ENCODE data around the gene ST6GALNAC5.
"Not testable (repeated sequence)": the region's sequence is repeated elsewhere in the genome, so short reads cannot be mapped to it uniquely, and the experiment has no call there.

The ST6GALNAC5 gene

GRCh38 chr1:76944942-76945341, 77.7 kb downstream of the ST6GALNAC5 start:
- H3K9ac ChIP-seq (ENCODE audit: low read length), result no peak overlapping the region
- H3K27me3 ChIP-seq (ENCODE audit: control insufficient read depth, insufficient read depth, low read length), result no peaks in the 10 kb centered on the region
- no peaks in the 10 kb centered on the region for H3K36me3 ChIP-seq (ENCODE audit: control insufficient read depth, insufficient read depth, low read length)
- H3K4me1 ChIP-seq (ENCODE audit: control insufficient read depth, insufficient read depth, low read length), result no peaks in the 10 kb centered on the region
- H3K9me3 ChIP-seq (ENCODE audit: control insufficient read depth, low read length), result no peaks in the 10 kb centered on the region
- no peak overlapping the region for H3K4me3 ChIP-seq (ENCODE audit: low read length)

- H3K4me3 ChIP-seq (ENCODE audit: low read length), result no peak overlapping the region
- H3K36me3 ChIP-seq (ENCODE audit: control insufficient read depth, insufficient read depth, low read length), result no peaks in the 10 kb centered on the region
- H3K27me3 ChIP-seq (ENCODE audit: control insufficient read depth, insufficient read depth, low read length), result no peaks in the 10 kb centered on the region
- no peak overlapping the region for H3K9ac ChIP-seq (ENCODE audit: low read length)
- H3K9me3 ChIP-seq (ENCODE audit: control insufficient read depth, low read length), result no peaks in the 10 kb centered on the region
- H3K4me1 ChIP-seq (ENCODE audit: control insufficient read depth, insufficient read depth, low read length), result no peaks in the 10 kb centered on the region
Measured at GRCh38 chr1:76948846-76949245, 81.6 kb downstream of the ST6GALNAC5 start.

- H3K4me1 ChIP-seq (ENCODE audit: control insufficient read depth, insufficient read depth, low read length), result no peaks in the 10 kb centered on the region
- H3K9me3 ChIP-seq (ENCODE audit: control insufficient read depth, low read length), result no peaks in the 10 kb centered on the region
- no peak overlapping the region for H3K4me3 ChIP-seq (ENCODE audit: low read length)
- no peaks in the 10 kb centered on the region for H3K27me3 ChIP-seq (ENCODE audit: control insufficient read depth, insufficient read depth, low read length)
- H3K9ac ChIP-seq (ENCODE audit: low read length), result no peak overlapping the region
- H3K36me3 ChIP-seq (ENCODE audit: control insufficient read depth, insufficient read depth, low read length), result no peaks in the 10 kb centered on the region
Measured at GRCh38 chr1:76949503-76949902, 82.2 kb downstream of the ST6GALNAC5 start.

- Histone ChIP-seq H3K4me3 (ENCODE audit: low read length) (no peak overlapping the region), H3K9me3 (ENCODE audit: control insufficient read depth, low read length) (no peaks in the 10 kb centered on the region), H3K9ac (ENCODE audit: low read length) (no peak overlapping the region), H3K36me3 (ENCODE audit: control insufficient read depth, insufficient read depth, low read length) (no peaks in the 10 kb centered on the region), H3K4me1 (ENCODE audit: control insufficient read depth, insufficient read depth, low read length) (no peaks in the 10 kb centered on the region), H3K27me3 (ENCODE audit: control insufficient read depth, insufficient read depth, low read length) (no peaks in the 10 kb centered on the region)
Measured at GRCh38 chr1:76950306-76950705, 83.0 kb downstream of the ST6GALNAC5 start.

GRCh38 chr1:76951153-76951552, 83.9 kb downstream of the ST6GALNAC5 start:
- H3K4me3 ChIP-seq (ENCODE audit: low read length), result no peak overlapping the region

GRCh38 chr1:76955652-76956051, 88.4 kb downstream of the ST6GALNAC5 start:
- Histone ChIP-seq H3K4me3 (ENCODE audit: low read length) (no peak overlapping the region), H3K9me3 (ENCODE audit: control insufficient read depth, low read length) (no peaks in the 10 kb centered on the region), H3K27me3 (ENCODE audit: control insufficient read depth, insufficient read depth, low read length) (no peaks in the 10 kb centered on the region), H3K4me1 (ENCODE audit: control insufficient read depth, insufficient read depth, low read length) (no peaks in the 10 kb centered on the region), H3K9ac (ENCODE audit: low read length) (no peak overlapping the region), H3K36me3 (ENCODE audit: control insufficient read depth, insufficient read depth, low read length) (no peaks in the 10 kb centered on the region)

More at GRCh38 chr1:76951153-76951552, 83.9 kb downstream of the ST6GALNAC5 start:
- no peaks in the 10 kb centered on the region for H3K9me3 ChIP-seq (ENCODE audit: control insufficient read depth, low read length)
- H3K27me3 ChIP-seq (ENCODE audit: control insufficient read depth, insufficient read depth, low read length), result no peaks in the 10 kb centered on the region
- H3K4me1 ChIP-seq (ENCODE audit: control insufficient read depth, insufficient read depth, low read length), result no peaks in the 10 kb centered on the region
- H3K36me3 ChIP-seq (ENCODE audit: control insufficient read depth, insufficient read depth, low read length), result no peaks in the 10 kb centered on the region
- H3K9ac ChIP-seq (ENCODE audit: low read length), result no peak overlapping the region

- Histone ChIP-seq H3K4me1 (ENCODE audit: control insufficient read depth, insufficient read depth, low read length) (no peaks in the 10 kb centered on the region), H3K9ac (ENCODE audit: low read length) (no peak overlapping the region), H3K4me3 (ENCODE audit: low read length) (no peak overlapping the region), H3K27me3 (ENCODE audit: control insufficient read depth, insufficient read depth, low read length) (no peaks in the 10 kb centered on the region), H3K9me3 (ENCODE audit: control insufficient read depth, low read length) (no peaks in the 10 kb centered on the region), H3K36me3 (ENCODE audit: control insufficient read depth, insufficient read depth, low read length) (no peaks in the 10 kb centered on the region)
Measured at GRCh38 chr1:76957961-76958360, 90.7 kb downstream of the ST6GALNAC5 start.

GRCh38 chr1:76958828-76959227, 91.5 kb downstream of the ST6GALNAC5 start:
- no peak overlapping the region for H3K9ac ChIP-seq (ENCODE audit: low read length)
- H3K9me3 ChIP-seq (ENCODE audit: control insufficient read depth, low read length), result no peaks in the 10 kb centered on the region
- no peaks in the 10 kb centered on the region for H3K4me1 ChIP-seq (ENCODE audit: control insufficient read depth, insufficient read depth, low read length)
- H3K4me3 ChIP-seq (ENCODE audit: low read length), result no peak overlapping the region
- no peaks in the 10 kb centered on the region for H3K27me3 ChIP-seq (ENCODE audit: control insufficient read depth, insufficient read depth, low read length)
- no peaks in the 10 kb centered on the region for H3K36me3 ChIP-seq (ENCODE audit: control insufficient read depth, insufficient read depth, low read length)

GRCh38 chr1:76959556-76959955, 92.3 kb downstream of the ST6GALNAC5 start:
- H3K4me3 ChIP-seq (ENCODE audit: low read length), result no peak overlapping the region
- H3K27me3 ChIP-seq (ENCODE audit: control insufficient read depth, insufficient read depth, low read length), result no peaks in the 10 kb centered on the region
- no peaks in the 10 kb centered on the region for H3K9me3 ChIP-seq (ENCODE audit: control insufficient read depth, low read length)
- H3K4me1 ChIP-seq (ENCODE audit: control insufficient read depth, insufficient read depth, low read length), result no peaks in the 10 kb centered on the region
- H3K9ac ChIP-seq (ENCODE audit: low read length), result no peak overlapping the region
- H3K36me3 ChIP-seq (ENCODE audit: control insufficient read depth, insufficient read depth, low read length), result no peaks in the 10 kb centered on the region

- Histone ChIP-seq H3K9ac (ENCODE audit: low read length) (no peak overlapping the region), H3K27me3 (ENCODE audit: control insufficient read depth, insufficient read depth, low read length) (no peaks in the 10 kb centered on the region), H3K4me1 (ENCODE audit: control insufficient read depth, insufficient read depth, low read length) (no peaks in the 10 kb centered on the region), H3K36me3 (ENCODE audit: control insufficient read depth, insufficient read depth, low read length) (no peaks in the 10 kb centered on the region), H3K4me3 (ENCODE audit: low read length) (no peak overlapping the region), H3K9me3 (ENCODE audit: control insufficient read depth, low read length) (no peaks in the 10 kb centered on the region)
Measured at GRCh38 chr1:76961181-76961819, 94.0 kb downstream of the ST6GALNAC5 start.

- Histone ChIP-seq H3K27me3 (ENCODE audit: control insufficient read depth, insufficient read depth, low read length) (no peaks in the 10 kb centered on the region), H3K36me3 (ENCODE audit: control insufficient read depth, insufficient read depth, low read length) (no peaks in the 10 kb centered on the region), H3K9ac (ENCODE audit: low read length) (no peak overlapping the region), H3K9me3 (ENCODE audit: control insufficient read depth, low read length) (no peaks in the 10 kb centered on the region), H3K4me3 (ENCODE audit: low read length) (no peak overlapping the region), H3K4me1 (ENCODE audit: control insufficient read depth, insufficient read depth, low read length) (no peaks in the 10 kb centered on the region)
Measured at GRCh38 chr1:76961820-76962207, 94.5 kb downstream of the ST6GALNAC5 start.

- not testable (repeated sequence) for H3K4me1 ChIP-seq (ENCODE audit: control insufficient read depth, insufficient read depth, low read length); H3K9me3 ChIP-seq (ENCODE audit: control insufficient read depth, low read length)
Measured at GRCh38 chr1:76981267-76981666, 114.0 kb downstream of the ST6GALNAC5 start.

GRCh38 chr1:76989976-76990375, 122.7 kb downstream of the ST6GALNAC5 start:
- Histone ChIP-seq H3K9me3 (ENCODE audit: control insufficient read depth, low read length) (no peaks in the 10 kb centered on the region), H3K9ac (ENCODE audit: low read length) (no peak overlapping the region), H3K36me3 (ENCODE audit: control insufficient read depth, insufficient read depth, low read length) (no peaks in the 10 kb centered on the region), H3K27me3 (ENCODE audit: control insufficient read depth, insufficient read depth, low read length) (no peaks in the 10 kb centered on the region), H3K4me3 (ENCODE audit: low read length) (no peak overlapping the region), H3K4me1 (ENCODE audit: control insufficient read depth, insufficient read depth, low read length) (no peaks in the 10 kb centered on the region)

More at GRCh38 chr1:76981267-76981666, 114.0 kb downstream of the ST6GALNAC5 start:
- H3K9ac ChIP-seq (ENCODE audit: low read length); H3K4me3 ChIP-seq (ENCODE audit: low read length); H3K27me3 ChIP-seq (ENCODE audit: control insufficient read depth, insufficient read depth, low read length); H3K36me3 ChIP-seq (ENCODE audit: control insufficient read depth, insufficient read depth, low read length): not testable (repeated sequence)
